Measurements from ENCODE around the gene EVC. TPM values are rescaled to one million over a fixed set of nuclear protein-coding genes. Genes with fewer than 3 reads are reported as not detected.

EVC gene
- total RNA-seq, 1 experiment from 2014 or later = not detected

DNA sequence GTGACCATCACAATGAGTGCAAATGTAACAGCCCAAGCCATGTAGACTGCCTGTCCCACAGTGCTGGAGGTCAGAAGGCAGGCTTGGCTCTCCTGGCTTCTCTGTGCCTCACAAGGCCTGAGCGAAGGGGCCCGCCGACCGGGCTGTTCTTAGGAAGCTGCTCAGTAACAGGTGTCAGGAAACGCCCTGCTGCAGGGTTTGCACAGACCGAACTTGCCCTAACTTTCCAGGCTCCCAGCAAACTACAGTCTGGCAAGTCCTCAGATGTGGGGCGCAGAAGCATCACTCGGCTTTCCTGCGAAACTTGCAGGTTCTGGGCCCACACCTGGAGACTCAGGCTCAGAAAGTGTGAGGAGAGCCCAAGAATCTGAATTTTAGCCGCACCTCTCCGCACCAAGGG is 94.3 kb downstream of the EVC start:
- H3K4me3 Mint-ChIP-seq (ENCODE audit: low read depth, unreplicated experiment) = no peak overlapping the region
- DNase-seq = no peak
- intact Hi-C loops (cut with micrococcal nuclease; ENCODE audit: unreplicated experiment) = no loop called here
- no peak overlapping the region for H3K27ac Mint-ChIP-seq (ENCODE audit: unreplicated experiment)
- CTCF ChIA-PET = no interaction called here
- H3K36me3 Mint-ChIP-seq (ENCODE audit: insufficient read depth, unreplicated experiment) = no peaks in the 10 kb centered on the region
- H3K27me3 Mint-ChIP-seq (ENCODE audit: unreplicated experiment) = no peaks in the 10 kb centered on the region
- H3K4me1 Mint-ChIP-seq (ENCODE audit: low read depth, unreplicated experiment) = no peaks in the 10 kb centered on the region
- TF ChIP-seq, protein P1, sequence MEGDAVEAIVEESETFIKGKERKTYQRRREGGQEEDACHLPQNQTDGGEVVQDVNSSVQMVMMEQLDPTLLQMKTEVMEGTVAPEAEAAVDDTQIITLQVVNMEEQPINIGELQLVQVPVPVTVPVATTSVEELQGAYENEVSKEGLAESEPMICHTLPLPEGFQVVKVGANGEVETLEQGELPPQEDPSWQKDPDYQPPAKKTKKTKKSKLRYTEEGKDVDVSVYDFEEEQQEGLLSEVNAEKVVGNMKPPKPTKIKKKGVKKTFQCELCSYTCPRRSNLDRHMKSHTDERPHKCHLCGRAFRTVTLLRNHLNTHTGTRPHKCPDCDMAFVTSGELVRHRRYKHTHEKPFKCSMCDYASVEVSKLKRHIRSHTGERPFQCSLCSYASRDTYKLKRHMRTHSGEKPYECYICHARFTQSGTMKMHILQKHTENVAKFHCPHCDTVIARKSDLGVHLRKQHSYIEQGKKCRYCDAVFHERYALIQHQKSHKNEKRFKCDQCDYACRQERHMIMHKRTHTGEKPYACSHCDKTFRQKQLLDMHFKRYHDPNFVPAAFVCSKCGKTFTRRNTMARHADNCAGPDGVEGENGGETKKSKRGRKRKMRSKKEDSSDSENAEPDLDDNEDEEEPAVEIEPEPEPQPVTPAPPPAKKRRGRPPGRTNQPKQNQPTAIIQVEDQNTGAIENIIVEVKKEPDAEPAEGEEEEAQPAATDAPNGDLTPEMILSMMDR (IDR thresholded peaks at IDR 0.05; ENCODE audit: unreplicated experiment) = no peak
- peaks cover 2% of the 10 kb centered on the region for H3K9me3 Mint-ChIP-seq (ENCODE audit: low read depth, unreplicated experiment)
- no TSS peak for BruUV-seq (replicated peaks)

DNA sequence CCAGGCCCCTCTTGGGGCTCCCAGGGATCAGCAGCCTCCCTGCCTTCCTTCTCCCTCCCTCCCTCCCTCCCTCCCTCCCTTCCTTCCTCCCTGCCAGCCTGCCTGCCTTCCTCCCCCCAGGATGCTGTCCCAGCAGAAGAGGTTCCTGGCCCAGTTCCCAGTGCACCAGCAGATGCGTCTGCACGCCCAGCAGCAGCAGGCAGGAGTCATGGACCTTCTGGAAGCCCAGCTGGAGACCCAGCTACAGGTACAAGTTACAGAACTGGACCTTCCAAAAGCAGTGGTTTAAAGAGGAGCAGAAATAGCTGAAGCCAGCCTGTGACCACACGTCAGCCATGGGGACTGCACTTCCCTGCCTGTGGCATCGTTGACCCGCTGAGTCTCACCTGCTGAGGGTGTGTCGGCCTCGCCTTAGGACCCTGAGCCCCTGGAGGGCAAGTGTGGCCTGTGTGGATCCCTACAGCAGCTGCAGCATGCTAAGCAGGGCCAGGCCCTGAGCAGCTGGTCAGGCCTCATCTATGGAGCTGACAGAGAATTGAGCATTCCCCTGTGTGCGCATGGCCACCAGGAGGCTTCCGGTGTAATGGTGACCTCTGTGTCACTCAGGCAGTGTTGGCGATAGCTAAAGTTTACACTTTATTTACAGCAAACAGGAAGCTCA is 97.2 kb downstream of the EVC start:
- H3K27ac Mint-ChIP-seq (ENCODE audit: unreplicated experiment) = no peak overlapping the region
- CTCF ChIA-PET = no interaction called here
- H3K27me3 Mint-ChIP-seq (ENCODE audit: unreplicated experiment) = no peaks in the 10 kb centered on the region

DNA sequence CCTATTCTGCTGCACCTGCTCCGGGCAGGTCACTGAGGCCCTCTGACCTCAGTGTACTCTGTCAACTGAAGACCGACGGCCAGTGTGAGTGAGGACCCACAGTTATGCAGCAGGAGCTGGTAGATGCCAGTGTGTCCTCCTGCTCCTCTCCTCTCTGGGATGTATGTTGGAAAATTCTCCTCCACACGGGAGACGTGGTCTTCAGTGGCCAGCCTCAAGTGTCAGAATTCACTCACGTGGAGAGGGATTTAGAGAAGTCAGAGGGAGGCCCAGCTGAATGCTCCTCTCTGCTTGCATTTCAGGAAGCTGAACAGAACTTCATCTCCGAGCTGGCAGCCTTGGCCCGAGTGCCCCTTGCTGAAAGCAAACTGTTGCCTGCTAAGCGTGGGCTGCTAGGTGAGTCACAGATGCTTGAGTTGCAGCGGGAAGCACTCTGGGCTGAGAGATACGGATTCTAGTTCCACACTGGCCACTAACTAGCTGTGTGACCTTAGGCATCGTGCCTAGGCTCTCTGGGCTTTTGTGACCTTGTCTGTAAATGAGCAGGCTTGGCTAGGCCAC is 98.3 kb downstream of the EVC start:
- Mint-ChIP-seq H3K4me3 (ENCODE audit: low read depth, unreplicated experiment) (no peak overlapping the region), H3K27me3 (ENCODE audit: unreplicated experiment) (no peaks in the 10 kb centered on the region), H3K27ac (ENCODE audit: unreplicated experiment) (no peak overlapping the region), H3K4me1 (ENCODE audit: low read depth, unreplicated experiment) (no peaks in the 10 kb centered on the region), H3K9me3 (ENCODE audit: low read depth, unreplicated experiment) (peaks cover 5% of the 10 kb centered on the region), H3K36me3 (ENCODE audit: insufficient read depth, unreplicated experiment) (no peaks in the 10 kb centered on the region)
- CTCF ChIA-PET = no interaction called here
- no peak for DNase-seq
- TF ChIP-seq, protein P1 (IDR thresholded peaks at IDR 0.05; ENCODE audit: unreplicated experiment) = no peak
- intact Hi-C loops (cut with micrococcal nuclease; ENCODE audit: unreplicated experiment) = no loop called here
- BruUV-seq (replicated peaks) = no TSS peak

More for the DNA sequence above, 97.2 kb downstream of the EVC start:
- Mint-ChIP-seq H3K36me3 (ENCODE audit: insufficient read depth, unreplicated experiment) (no peaks in the 10 kb centered on the region), H3K4me3 (ENCODE audit: low read depth, unreplicated experiment) (no peak overlapping the region), H3K4me1 (ENCODE audit: low read depth, unreplicated experiment) (no peaks in the 10 kb centered on the region), H3K9me3 (ENCODE audit: low read depth, unreplicated experiment) (peaks cover 2% of the 10 kb centered on the region)
- BruUV-seq (replicated peaks) = no TSS peak
- no peak for DNase-seq
- intact Hi-C loops (cut with micrococcal nuclease; ENCODE audit: unreplicated experiment) = no loop called here
- TF ChIP-seq, protein P1 (IDR thresholded peaks at IDR 0.05; ENCODE audit: unreplicated experiment) = no peak

DNA sequence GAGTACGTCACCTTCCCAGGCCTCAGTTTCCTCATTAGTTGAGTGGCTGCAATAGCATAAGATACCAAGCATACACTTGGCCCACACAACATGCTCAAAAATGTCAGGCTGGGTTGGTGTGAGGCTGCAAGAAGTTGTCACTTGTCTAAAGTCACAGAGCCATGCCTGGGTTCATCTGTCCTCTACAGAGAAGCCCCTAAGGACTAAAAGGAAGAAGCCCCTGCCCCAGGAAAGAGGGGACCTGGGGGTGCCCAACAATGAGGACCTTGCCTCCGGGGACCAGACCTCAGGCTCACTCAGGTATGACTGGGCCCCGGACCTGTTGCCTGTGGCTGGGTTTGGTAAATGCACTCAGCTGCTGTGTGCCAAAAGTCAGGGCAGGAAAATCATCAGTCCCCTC is 99.2 kb downstream of the EVC start:
- Mint-ChIP-seq H3K4me1 (ENCODE audit: low read depth, unreplicated experiment) (no peaks in the 10 kb centered on the region), H3K9me3 (ENCODE audit: low read depth, unreplicated experiment) (peaks cover 5% of the 10 kb centered on the region), H3K27me3 (ENCODE audit: unreplicated experiment) (no peaks in the 10 kb centered on the region), H3K27ac (ENCODE audit: unreplicated experiment) (no peak overlapping the region), H3K36me3 (ENCODE audit: insufficient read depth, unreplicated experiment) (no peaks in the 10 kb centered on the region), H3K4me3 (ENCODE audit: low read depth, unreplicated experiment) (no peak overlapping the region)
- CTCF ChIA-PET = no interaction called here
- TF ChIP-seq, protein P1 (IDR thresholded peaks at IDR 0.05; ENCODE audit: unreplicated experiment) = no peak
- no peak for DNase-seq
- intact Hi-C loops (cut with micrococcal nuclease; ENCODE audit: unreplicated experiment) = loop anchor here (10.0 kb wide), 1 partner anchor 755 kb away; the partner anchor contains the start of gene STK32B
- no TSS peak for BruUV-seq (replicated peaks)

Measured in Calu3 (cell line).